H1 (cell line): Measurements from ENCODE around the gene SYNE4. TPM values are rescaled to one million over a fixed set of nuclear protein-coding genes. Genes with fewer than 3 reads are reported as not detected.

Experiments
- CTCF ChIA-PET: fragments of 300-600 bp; sonication (Branson Sonifier 250); formaldehyde crosslinking; loops from one replicate; lab custom pipeline; 2021; ENCODE audit not compliant: partially characterized antibody; lab: Charles Lee
- POLR2A ChIA-PET: fragments of 300-600 bp; sonication (Branson Sonifier 250); formaldehyde crosslinking; loops from one replicate; lab custom pipeline; 2021; ENCODE audit warnings: inconsistent platforms; ENCODE audit not compliant: partially characterized antibody; lab: Charles Lee
- DNase-seq, 2 experiments: peaks; one replicate each; pipeline versions ENCODE4 v3.0.0 to v3.0.0-alpha.2; 2010 to 2022; ENCODE audit warnings: low spot score in 2 of 2, low read depth in 1 of 2, mixed read lengths in 1 of 2
- FAIRE-seq: peaks from 2 replicates; lab custom pipeline; 2011; peaks lifted over from hg19 to GRCh38; lab: Jason Lieb, UNC
- H2AFZ ChIP-seq: 2 replicates; pipeline ENCODE4 v1.8.1; 2012; ENCODE audit warnings: low read length, inconsistent platforms
- H2AK5ac ChIP-seq: 2 replicates; pipeline ENCODE4 v1.6.1; 2013; ENCODE audit warnings: low read depth, low read length
- H2BK120ac ChIP-seq: replicated peaks from 2 replicates; pipeline ENCODE3; 2013; ENCODE audit warnings: low read depth, low read length, inconsistent platforms
- H2BK12ac ChIP-seq: 2 replicates; pipeline ENCODE4 v1.6.1; 2013; ENCODE audit warnings: low read depth, low read length
- H2BK15ac ChIP-seq: 2 replicates; pipeline ENCODE4 v1.6.1; 2013; ENCODE audit warnings: low read length
- H2BK20ac ChIP-seq: 2 replicates; pipeline ENCODE4 v1.6.1; 2013; ENCODE audit warnings: low read length
- H2BK5ac ChIP-seq: 2 replicates; pipeline ENCODE4 v1.6.1; 2013; ENCODE audit warnings: low read depth, low read length
- H3K14ac ChIP-seq: 2 replicates; pipeline ENCODE4 v1.6.1; 2013; ENCODE audit warnings: inconsistent platforms; ENCODE audit not compliant: insufficient read length
- H3K18ac ChIP-seq: 2 replicates; pipeline ENCODE4 v1.6.1; 2013; ENCODE audit warnings: low read length; ENCODE audit errors: extremely low read depth
- H3K23ac ChIP-seq: 2 replicates; pipeline ENCODE4 v1.6.1; 2013; ENCODE audit warnings: inconsistent platforms; ENCODE audit not compliant: insufficient read length
- H3K23me2 ChIP-seq: 2 replicates; pipeline ENCODE4 v1.6.1; 2013; ENCODE audit warnings: low read depth, low read length
- H3K27ac ChIP-seq: 2 replicates; pipeline ENCODE4 v1.6.1; 2011; ENCODE audit warnings: low read depth, low read length, inconsistent platforms
- H3K27me3 ChIP-seq, 4 experiments: replicated peaks in 1 of 4; 1 replicate in 1 of 4; 2 replicates in 3 of 4; pipeline versions ENCODE4 v1.6.1 to v1.8.1; 2011 to 2013; ENCODE audit warnings: low read length in 3 of 4, mild to moderate bottlenecking in 3 of 4, inconsistent platforms in 2 of 4, mixed read lengths in 2 of 4, moderate library complexity in 1 of 4; ENCODE audit not compliant: control insufficient read depth in 3 of 4, insufficient read depth in 3 of 4; ENCODE audit errors: extremely low read depth in 1 of 4
- H3K36me3 ChIP-seq, 4 experiments: 2 replicates each; pipeline versions ENCODE4 v1.6.1 to v1.8.1; 2011 to 2013; ENCODE audit warnings: mild to moderate bottlenecking in 4 of 4, low read length in 3 of 4, moderate library complexity in 2 of 4, control low read depth in 1 of 4, inconsistent platforms in 1 of 4; ENCODE audit not compliant: insufficient read depth in 4 of 4, control insufficient read depth in 2 of 4
- H3K4ac ChIP-seq: replicated peaks from 2 replicates; pipeline ENCODE3; 2013; ENCODE audit warnings: low read length, low read depth, mixed read lengths, inconsistent platforms; ENCODE audit not compliant: insufficient read length
- H3K4me1 ChIP-seq, 4 experiments: replicated peaks in 1 of 4; 1 replicate in 1 of 4; 2 replicates in 3 of 4; pipeline versions ENCODE4 v1.6.1 to v1.8.1; 2011 to 2013; ENCODE audit warnings: low read length in 3 of 4, inconsistent platforms in 2 of 4, mixed read lengths in 1 of 4; ENCODE audit not compliant: insufficient read depth in 4 of 4, control insufficient read depth in 3 of 4
- H3K4me2 ChIP-seq, 2 experiments: 2 replicates each; pipeline versions ENCODE4 v1.6.1 to v1.8.1; 2011 to 2013; ENCODE audit warnings: low read depth in 2 of 2, low read length in 2 of 2, control low read depth in 1 of 2, inconsistent platforms in 1 of 2, mild to moderate bottlenecking in 1 of 2; ENCODE audit not compliant: insufficient read depth in 1 of 2
- H3K4me3 ChIP-seq, 4 experiments: fragments of 200-600, 300-600 bp in 1 of 4; sonication (generic), shearing (Covaris generic), sonication (Bioruptor Twin) in 1 of 4; 2 replicates each; pipeline versions ENCODE4 v1.5.1 to v1.8.1; 2011 to 2016; ENCODE audit warnings: low read length in 4 of 4, low read depth in 3 of 4, control low read depth in 2 of 4, inconsistent platforms in 2 of 4, mild to moderate bottlenecking in 2 of 4, mixed read lengths in 1 of 4, moderate library complexity in 1 of 4; ENCODE audit not compliant: insufficient read depth in 2 of 4; ENCODE audit errors: extremely low read depth in 1 of 4
- H3K56ac ChIP-seq: replicated peaks from 2 replicates; pipeline ENCODE3; 2013; ENCODE audit warnings: low read depth, mild to moderate bottlenecking, mixed read lengths, low read length, inconsistent platforms; ENCODE audit not compliant: insufficient read length
- H3K79me1 ChIP-seq: 2 replicates; pipeline ENCODE4 v1.6.1; 2013; ENCODE audit warnings: low read depth, low read length, control low read depth
- H3K79me2 ChIP-seq, 2 experiments: 2 replicates each; pipeline versions ENCODE4 v1.6.1 to v1.8.1; 2012 to 2013; ENCODE audit warnings: low read length in 2 of 2, mild to moderate bottlenecking in 2 of 2, inconsistent platforms in 1 of 2; ENCODE audit not compliant: insufficient read depth in 2 of 2, control insufficient read depth in 1 of 2
- H3K9ac ChIP-seq, 4 experiments: replicated peaks in 1 of 4; 1 replicate in 1 of 4; 2 replicates in 3 of 4; pipeline versions ENCODE4 v1.6.1 to v1.8.1; 2011 to 2013; ENCODE audit warnings: low read depth in 3 of 4, low read length in 3 of 4, control low read depth in 2 of 4, mild to moderate bottlenecking in 2 of 4, moderate library complexity in 2 of 4, inconsistent platforms in 1 of 4; ENCODE audit errors: extremely low read depth in 1 of 4
- H3K9me3 ChIP-seq, 2 experiments: 2 replicates each; pipeline versions ENCODE4 v1.6.1 to v1.8.1; 2012 to 2013; ENCODE audit warnings: mild to moderate bottlenecking in 2 of 2, moderate library complexity in 2 of 2, control low read depth in 1 of 2, inconsistent platforms in 1 of 2, low read depth in 1 of 2, low read length in 1 of 2, mixed read lengths in 1 of 2; ENCODE audit not compliant: insufficient read depth in 2 of 2
- H4K20me1 ChIP-seq, 2 experiments: replicated peaks in 1 of 2; 2 replicates each; pipeline versions ENCODE3 to v1.8.1; 2011 to 2013; ENCODE audit warnings: inconsistent platforms in 2 of 2, low read length in 2 of 2, mild to moderate bottlenecking in 1 of 2; ENCODE audit not compliant: insufficient read depth in 2 of 2, control insufficient read depth in 1 of 2
- H4K5ac ChIP-seq: 2 replicates; pipeline ENCODE4 v1.6.1; 2013; ENCODE audit warnings: low read length, low read depth, mixed read lengths, inconsistent platforms; ENCODE audit not compliant: insufficient read length
- H4K8ac ChIP-seq: 2 replicates; pipeline ENCODE4 v1.8.0; 2013; ENCODE audit warnings: mild to moderate bottlenecking, moderate library complexity, low read length, inconsistent platforms; ENCODE audit not compliant: insufficient read depth; ENCODE audit errors: extremely low read depth
- H4K91ac ChIP-seq: replicated peaks from 2 replicates; pipeline ENCODE3; 2013; ENCODE audit warnings: low read length, mixed read lengths, inconsistent platforms; ENCODE audit not compliant: insufficient read length
- ASH2L ChIP-seq: fragments of 200-600, 300-600 bp; sonication (generic); IDR thresholded peaks from one replicate; pipeline ENCODE4 v1.7.1; 2017; ENCODE audit warnings: low read length
- CHD1 ChIP-seq: IDR thresholded peaks from 2 replicates; pipeline ENCODE4 v1.6.1; 2012; ENCODE audit warnings: low read depth, low read length, improper control_type of control experiment
- E2F6 ChIP-seq: IDR thresholded peaks from 2 replicates; pipeline ENCODE4 v1.6.1; 2012; ENCODE audit warnings: inconsistent platforms
- EP300 ChIP-seq, 2 experiments: IDR thresholded peaks; 1 replicate in 1 of 2; 2 replicates in 1 of 2; pipeline ENCODE4 v1.6.1; 2011 to 2012; ENCODE audit warnings: low read depth in 2 of 2, low read length in 2 of 2, mild to moderate bottlenecking in 2 of 2, borderline replicate concordance in 1 of 2, inconsistent platforms in 1 of 2, moderate library complexity in 1 of 2
- MAFK ChIP-seq: IDR thresholded peaks from 2 replicates; pipeline ENCODE4 v1.6.1; 2012; ENCODE audit warnings: low read depth, mild to moderate bottlenecking, improper control_type of control experiment, low read length
- NRF1 ChIP-seq: IDR thresholded peaks from 2 replicates; pipeline ENCODE4 v1.6.1; 2011; ENCODE audit warnings: mild to moderate bottlenecking, low read depth, low read length, improper control_type of control experiment
- RAD21 ChIP-seq, 2 experiments: IDR thresholded peaks in 1 of 2; conservative IDR thresholded peaks in 1 of 2; 2 replicates each; pipeline ENCODE4 v1.6.1; 2011; ENCODE audit warnings: low read depth in 2 of 2, low read length in 2 of 2, improper control_type of control experiment in 1 of 2, inconsistent platforms in 1 of 2, mild to moderate bottlenecking in 1 of 2, moderate library complexity in 1 of 2
- TAF7 ChIP-seq: optimal IDR thresholded peaks from 2 replicates; pipeline ENCODE3; 2011; ENCODE audit warnings: low read depth, mild to moderate bottlenecking, inconsistent platforms, low read length, moderate library complexity, borderline replicate concordance
- TCF12 ChIP-seq: IDR thresholded peaks from 2 replicates; pipeline ENCODE4 v1.6.1; 2011; ENCODE audit warnings: low read depth, mild to moderate bottlenecking, low read length
- WGBS, 2 experiments: shearing (Covaris generic) in 1 of 2; methylation state at CpG; one replicate each; pipeline versions ENCODE4 v1.1.6 to v1.1.7; 2013 to 2015; ENCODE audit warnings: low lambda C conversion rate in 2 of 2, mixed read lengths in 2 of 2, inconsistent platforms in 1 of 2, low coverage in 1 of 2, missing lambda C conversion rate in 1 of 2; ENCODE audit not compliant: insufficient replicate concordance in 2 of 2, insufficient coverage in 1 of 2, insufficient read length in 1 of 2; ENCODE audit errors: extremely low coverage in 1 of 2, missing lambda C conversion rate in 1 of 2; 5-methylcytosine and 5-hydroxymethylcytosine counted together
- polyA plus RNA-seq, 7 experiments: library from polyadenylated mRNA; depleted of rRNA in 3 of 7; stranded (reverse) in 5 of 7; unstranded in 2 of 7; fragments of >200 nt in 5 of 7; fragments of 200-250 nt in 2 of 7; gene quantifications; 1 replicate in 5 of 7; 2 replicates in 1 of 7; 4 replicates in 1 of 7; pipeline versions ENCODE4 v1.2.1 to v1.2.3, GENCODE V29; 2011 to 2013; ENCODE audit warnings: missing spikeins in 2 of 7, mixed read lengths in 2 of 7
- total RNA-seq: library from RNA; stranded (reverse); fragmentation: NEBNext Ultra II Directional; extraction: Animal tissue kit (Norgen Biotek cat#: 25700); gene quantifications from 2 replicates; pipeline ENCODE4 v1.2.1, GENCODE V29; 2021

Gene SYNE4
- total and polyA plus RNA-seq, 2 of the 8 experiments (the other 6 are each of a cell fraction or from before 2014, with no cell fraction given): 20.8 to 22.6 TPM

GRCh38 chr19:35995048-35995993 is 13.3 kb downstream of the SYNE4 start, which contains the start of gene SDHAF1:
Gene SDHAF1 (plus strand): TSS chr19:35995188. CDS start chr19:35995275, 87 bp downstream.
- H3K14ac ChIP-seq: no peak within 1 kb of the TSS
- H2BK120ac ChIP-seq: no peak within 1 kb of the TSS
- POLR2A ChIA-PET: interaction anchor here (1.1 to 1.9 kb wide), 6 partner anchors 9 to 59 kb away, joined by 4 to 8 read pairs (median 6); partner anchors contain the start of genes ALKBH6, SYNE4 and THAP8
- H2AK5ac ChIP-seq: no peak within 1 kb of the TSS
- H3K9me3 ChIP-seq: no peaks in the 10 kb centered on the region
- peak within 1 kb of the TSS; percentile 92 for H4K91ac ChIP-seq
- H3K4me2 ChIP-seq: peak within 1 kb of the TSS; percentile 79 to 84
- peak within 1 kb of the TSS; percentile 90 for H4K5ac ChIP-seq
- H2BK20ac ChIP-seq: no peak within 1 kb of the TSS
- no peaks in the 10 kb centered on the region for H3K36me3 ChIP-seq
- H2AFZ ChIP-seq: 0 out of 2 replicates have a peak within 1 kb of the TSS, but pooled peaks have one; percentile 90
- H3K23me2 ChIP-seq: peaks cover 7% of the 10 kb centered on the region; the same call in 1 of the 2 replicates
- no peak within 1 kb of the TSS for H3K27ac ChIP-seq
- peaks cover 0 to 9% of the 10 kb centered on the region in 2 experiments; a peak in 2 of 4 replicates for H3K79me2 ChIP-seq
- H3K56ac ChIP-seq: no peak within 1 kb of the TSS
- peak within 1 kb of the TSS; percentile 75 to 94 (median 80) for H3K4me3 ChIP-seq
- H3K27me3 ChIP-seq: no peaks in the 10 kb centered on the region
- DNase-seq (peak; percentile 77 to 95), FAIRE-seq (peak; percentile 42)
- no peak within 1 kb of the TSS for H3K4ac ChIP-seq
- peaks cover 0 to 8% of the 10 kb centered on the region in 2 experiments for H4K20me1 ChIP-seq
- H4K8ac ChIP-seq: peak within 1 kb of the TSS; percentile 73
- 0 out of 2 replicates have a peak within 1 kb of the TSS, but pooled peaks have one; percentile 92 for H2BK15ac ChIP-seq
- H3K18ac ChIP-seq: peak within 1 kb of the TSS; percentile 78
- H3K9ac ChIP-seq: peak within 1 kb of the TSS in 3 of 4 experiments; percentile 47 to 61 (median 54); a peak in 6 of 7 replicates
- no peak within 1 kb of the TSS for H3K23ac ChIP-seq
- H2BK5ac ChIP-seq: no peak within 1 kb of the TSS
- peak within 1 kb of the TSS; percentile 27; the same call in 1 of the 2 replicates for H2BK12ac ChIP-seq
- H3K79me1 ChIP-seq: peaks cover 11% of the 10 kb centered on the region
- whole genome bisulfite sequencing, 2 experiments: 2% methylated on average over 90 of the region's 97 CpGs; no CpG with 5 or more reads in 1 of the 2 experiments
- peaks cover 0 to 5% (median 1%) of the 10 kb centered on the region in 4 experiments; a peak in 4 of 7 replicates for H3K4me1 ChIP-seq
- CTCF ChIA-PET: interaction anchor here (0.7 to 4.1 kb wide), 13 partner anchors 8 to 90 kb away, joined by 3 to 19 read pairs (median 5); partner anchors contain the start of genes SYNE4 and THAP8
- peak; percentile 30 for TF ChIP-seq TAF7
- no peak for TF ChIP-seq EP300 (IDR thresholded peaks at IDR 0.05; ENCODE audit: borderline replicate concordance in 1 of 2, low read depth in 2 of 2, low read length in 2 of 2)
- no peak for TF ChIP-seq MAFK
- TF ChIP-seq RAD21 (IDR thresholded peaks at IDR 0.05 in 1 of 2, conservative IDR thresholded peaks at IDR 0.05 in 1 of 2; ENCODE audit: low read depth in 2 of 2, low read length in 2 of 2): peak in 1 of 2 experiments; percentile 23; a peak in 1 of 4 replicates
- TF ChIP-seq TCF12: no peak
- peak; percentile 84 for TF ChIP-seq ASH2L
- no peak for TF ChIP-seq CHD1
- TF ChIP-seq NRF1: no peak
- TF ChIP-seq E2F6: peak; percentile 63
